Measurements from ENCODE around the gene SLC25A53.
"Not testable (repeated sequence)": the region's sequence is repeated elsewhere in the genome, so short reads cannot be mapped to it uniquely, and the experiment has no call there.

SLC25A53 gene

DNA sequence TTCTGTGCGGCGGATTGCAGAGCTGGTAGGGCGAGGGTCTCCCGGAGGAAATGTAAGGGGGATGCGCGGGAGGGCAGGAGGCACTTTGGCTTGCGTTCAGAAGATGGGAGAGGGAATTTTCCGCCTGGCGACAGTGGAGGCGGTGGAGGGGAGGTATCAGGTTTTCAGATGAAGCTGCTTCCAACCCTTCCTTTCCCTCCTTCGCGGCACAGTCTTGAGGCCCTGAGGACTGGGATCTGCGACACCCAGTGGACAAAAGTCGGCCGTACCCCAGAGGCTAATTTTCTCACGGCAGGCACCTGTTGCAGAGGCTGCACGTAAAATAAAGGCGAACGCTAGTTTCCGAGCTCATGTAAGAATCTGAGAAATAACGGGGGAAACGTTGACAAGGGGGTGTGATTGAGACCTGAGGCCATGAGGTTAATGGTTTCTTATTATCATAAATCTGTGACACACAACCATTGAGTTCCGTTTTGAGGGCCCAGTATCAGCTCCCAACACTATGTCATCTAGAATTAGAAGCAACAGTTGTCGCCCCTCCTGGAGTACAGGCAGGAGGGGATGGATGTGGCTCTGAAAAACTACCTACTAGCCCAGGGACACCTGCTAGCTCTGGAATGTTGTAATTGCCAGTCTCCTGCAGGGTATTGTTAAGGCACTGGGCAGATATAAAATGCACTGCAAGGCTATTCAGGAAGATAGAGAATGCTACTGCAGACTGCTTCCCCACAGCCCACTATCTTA lies 43.4 kb downstream of the SLC25A53 start:
- Histone ChIP-seq H3K36me3 (no peaks in the 10 kb centered on the region), H3K9ac (peak overlapping the region in 9 of 11 experiments; percentile 70 to 84 (median 82); a peak in 17 of 22 replicates), H3K4me1 (peaks cover 0 to 32% (median 20%) of the 10 kb centered on the region in 10 experiments; a peak in 14 of 20 replicates), H3K27ac (peak overlapping the region in 7 of 11 experiments; percentile 36 to 86 (median 79); a peak in 9 of 22 replicates), H3K27me3 (no peaks in the 10 kb centered on the region), H3K4me2 (peak overlapping the region; percentile 38 to 93 (median 77)), H4K20me1 (peaks cover 0 to 23% (median 13%) of the 10 kb centered on the region in 11 experiments; a peak in 12 of 22 replicates), H3K4me3 (peak overlapping the region; percentile 60 to 73 (median 66)), H3K9me3 (replicated peaks in 1 of 11) (no peaks in the 10 kb centered on the region)
- TF ChIP-seq Cebpa-rat (IDR thresholded peaks at IDR 0.05) = no peak

- H3K27me3 ChIP-seq = no peaks in the 10 kb centered on the region
- H4K20me1 ChIP-seq = peaks cover 0 to 23% (median 13%) of the 10 kb centered on the region in 11 experiments; a peak in 12 of 22 replicates
- peak within 1 kb of the TSS in 9 of 11 experiments; percentile 62 to 86 (median 79); a peak in 18 of 22 replicates for H3K27ac ChIP-seq
- no peaks in the 10 kb centered on the region for H3K36me3 ChIP-seq
- no peak for TF ChIP-seq Cebpa-rat (IDR thresholded peaks at IDR 0.05)
- peak within 1 kb of the TSS; percentile 38 to 93 (median 77) for H3K4me2 ChIP-seq
- H3K9ac ChIP-seq = peak within 1 kb of the TSS; percentile 57 to 84 (median 82)
- H3K4me3 ChIP-seq = peak within 1 kb of the TSS; percentile 60 to 73 (median 66)
- peaks cover 0 to 32% (median 20%) of the 10 kb centered on the region in 10 experiments; a peak in 14 of 20 replicates for H3K4me1 ChIP-seq
- H3K9me3 ChIP-seq (replicated peaks in 1 of 11) = no peaks in the 10 kb centered on the region
These were observed 44.4 kb downstream of the SLC25A53 start, which contains the start of gene ZCCHC18 for GRCh38 chrX:104112326-104112951. ZCCHC18 (plus strand) TSS chrX:104112523; CDS start chrX:104114112, 1,589 bp downstream.

DNA sequence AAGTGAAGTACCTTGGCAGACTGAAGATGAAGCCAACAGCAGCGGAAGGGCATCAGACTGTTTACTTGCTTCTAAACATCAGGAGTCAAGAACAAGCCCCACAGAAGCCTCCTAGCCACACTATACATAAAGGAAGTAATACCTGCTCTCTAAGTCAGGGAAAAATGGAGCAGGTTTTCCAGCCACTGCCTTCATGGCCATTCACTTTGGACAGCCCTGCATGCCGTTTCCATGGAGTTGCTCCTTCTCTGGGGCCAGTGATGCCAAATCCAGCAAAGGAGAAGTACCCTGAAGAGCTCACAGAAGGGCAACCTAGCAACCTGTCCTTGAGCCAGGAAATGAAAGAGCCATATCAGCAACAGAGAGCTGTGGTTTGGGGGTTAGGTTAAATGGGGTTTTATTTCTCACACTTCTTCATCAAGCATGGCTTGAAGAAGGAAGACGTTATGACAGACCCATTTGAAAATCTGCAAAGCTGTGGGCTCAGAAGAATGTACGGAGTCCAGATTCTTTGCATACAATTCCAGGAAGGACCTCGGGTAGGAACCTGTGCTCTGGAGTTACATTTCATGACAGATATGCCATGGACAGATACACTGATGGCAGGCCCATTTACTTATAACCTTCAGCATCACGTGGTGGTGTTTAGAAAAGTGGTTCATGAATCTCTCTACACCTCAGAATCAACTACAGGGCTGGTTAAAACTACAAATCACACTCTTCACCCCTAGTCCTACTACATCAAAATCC lies 46.1 kb downstream of the SLC25A53 start:
- peaks cover 0 to 20% (median 12%) of the 10 kb centered on the region in 11 experiments; a peak in 12 of 22 replicates for H4K20me1 ChIP-seq
- not testable (repeated sequence) for H3K4me3 ChIP-seq; H3K27me3 ChIP-seq; H3K27ac ChIP-seq; H3K36me3 ChIP-seq; H3K9me3 ChIP-seq (replicated peaks in 1 of 11); H3K9ac ChIP-seq
- peaks cover 0 to 44% (median 32%) of the 10 kb centered on the region in 10 experiments; a peak in 16 of 20 replicates for H3K4me1 ChIP-seq
- H3K4me2 ChIP-seq = peak overlapping the region in 8 of 11 experiments; percentile 10 to 77 (median 54); a peak in 13 of 22 replicates

GRCh38 chrX:104108955-104109354 lies 47.9 kb downstream of the SLC25A53 start:
- H3K27ac ChIP-seq = no peak overlapping the region
- no peaks in the 10 kb centered on the region for H3K27me3 ChIP-seq
- H3K4me2 ChIP-seq = no peak overlapping the region
- H3K9me3 ChIP-seq (replicated peaks in 1 of 11) = no peaks in the 10 kb centered on the region
- no peak overlapping the region for H3K4me3 ChIP-seq
- no peak overlapping the region for H3K9ac ChIP-seq
- H4K20me1 ChIP-seq = peaks cover 0 to 8% (median 5%) of the 10 kb centered on the region in 11 experiments; a peak in 11 of 22 replicates
- H3K36me3 ChIP-seq = 0 out of 22 replicates have a peak, but pooled peaks cover 0 to 3% (median 0%) of the 10 kb centered on the region in 11 experiments
- H3K4me1 ChIP-seq = peaks cover 0 to 42% (median 34%) of the 10 kb centered on the region in 10 experiments; a peak in 16 of 20 replicates
- no peak for TF ChIP-seq Cebpa-rat (IDR thresholded peaks at IDR 0.05)

DNA sequence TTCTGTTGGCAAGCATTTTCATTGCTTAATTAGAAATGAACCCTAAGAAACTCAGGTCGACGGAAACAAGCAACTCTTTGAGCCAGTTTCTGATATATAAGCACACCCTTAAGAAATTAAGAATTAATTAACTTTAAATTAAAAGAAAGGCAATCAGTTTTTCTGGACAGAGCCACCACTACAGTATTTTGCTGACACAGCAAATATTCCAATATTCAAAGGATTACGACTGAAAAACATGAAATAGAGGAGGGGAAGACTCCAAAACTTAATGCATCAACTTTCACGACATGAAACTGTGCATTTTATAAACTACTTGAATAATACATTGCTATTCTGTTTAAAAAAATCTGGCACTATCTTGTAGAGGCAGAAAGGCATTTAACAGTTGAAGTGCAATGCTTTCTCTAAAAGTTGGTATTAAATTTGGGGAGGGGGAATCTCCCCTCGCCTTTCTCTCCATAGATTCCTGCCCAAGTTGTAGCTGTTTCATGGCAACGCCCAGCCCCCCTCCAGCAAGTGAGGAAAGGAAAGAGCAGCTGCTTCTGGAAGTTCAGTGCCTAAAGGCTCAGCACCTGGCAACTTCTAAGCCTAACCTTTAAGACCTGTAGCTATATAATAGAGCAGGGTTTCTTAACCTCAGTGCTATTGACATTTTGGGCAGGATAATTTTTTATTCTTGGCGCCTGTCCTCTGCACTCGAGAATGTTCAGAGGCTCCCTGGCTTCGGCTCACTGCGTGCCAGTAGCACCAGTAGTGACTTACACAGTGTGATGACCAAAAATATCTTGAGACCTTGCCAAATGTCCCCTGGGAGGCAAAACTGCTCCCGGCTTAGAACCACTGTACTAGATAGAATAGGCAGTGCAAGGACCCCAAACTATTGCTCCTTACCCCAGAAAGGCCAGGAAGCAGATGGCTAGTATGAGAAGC lies 51.2 kb downstream of the SLC25A53 start:
- Histone ChIP-seq H4K20me1 (no peaks in the 10 kb centered on the region), H3K4me3 (no peak overlapping the region; a peak in 1 of 20 replicates), H3K27me3 (peaks cover 0 to 6% (median 0%) of the 10 kb centered on the region in 11 experiments; a peak in 1 of 22 replicates), H3K9ac (peak overlapping the region in 1 of 11 experiments; percentile 18; a peak in 1 of 22 replicates), H3K9me3 (replicated peaks in 1 of 11) (no peaks in the 10 kb centered on the region), H3K27ac (no peak overlapping the region), H3K4me2 (peak overlapping the region in 9 of 11 experiments; percentile 21 to 75 (median 62); a peak in 18 of 22 replicates), H3K36me3 (0 out of 22 replicates have a peak, but pooled peaks cover 0 to 3% (median 0%) of the 10 kb centered on the region in 11 experiments), H3K4me1 (peaks cover 0 to 27% (median 17%) of the 10 kb centered on the region in 10 experiments; a peak in 16 of 20 replicates)
- no peak for TF ChIP-seq Cebpa-rat (IDR thresholded peaks at IDR 0.05)

GRCh38 chrX:104104676-104105075 lies 52.1 kb downstream of the SLC25A53 start:
- Histone ChIP-seq H3K27me3 (peaks cover 0 to 6% (median 0%) of the 10 kb centered on the region in 11 experiments; a peak in 1 of 22 replicates), H3K27ac (no peak overlapping the region), H3K9me3 (replicated peaks in 1 of 11) (no peaks in the 10 kb centered on the region), H3K9ac (no peak overlapping the region), H4K20me1 (no peaks in the 10 kb centered on the region), H3K4me2 (no peak overlapping the region), H3K4me1 (peaks cover 0 to 19% (median 14%) of the 10 kb centered on the region in 10 experiments; a peak in 16 of 20 replicates), H3K36me3 (0 out of 22 replicates have a peak, but pooled peaks cover 0 to 3% (median 0%) of the 10 kb centered on the region in 11 experiments), H3K4me3 (no peak overlapping the region)
- TF ChIP-seq Cebpa-rat (IDR thresholded peaks at IDR 0.05) = no peak

- Histone ChIP-seq H3K27me3 (peaks cover 0 to 6% (median 0%) of the 10 kb centered on the region in 11 experiments; a peak in 1 of 22 replicates), H3K4me3 (no peak overlapping the region), H3K4me1 (no peaks in the 10 kb centered on the region), H3K27ac (no peak overlapping the region), H3K9me3 (replicated peaks in 1 of 11) (no peaks in the 10 kb centered on the region), H3K9ac (no peak overlapping the region), H3K4me2 (no peak overlapping the region), H3K36me3 (no peaks in the 10 kb centered on the region), H4K20me1 (no peaks in the 10 kb centered on the region)
- TF ChIP-seq Cebpa-rat (IDR thresholded peaks at IDR 0.05) = no peak
These were observed 57.9 kb downstream of the SLC25A53 start for GRCh38 chrX:104098919-104099318.
